K562 (cell line): ENCODE results near the gene SLC35A2. TPM values are rescaled to one million over a fixed set of nuclear protein-coding genes. Genes with fewer than 3 reads are reported as not detected.

Experiments used
- ATF7 ChIP-seq: fragments of 450-650 bp; IDR thresholded peaks from 2 replicates; pipeline ENCODE4 v1.7.1; 2014; ENCODE audit warnings: mild to moderate bottlenecking, moderate library complexity
- EP400 ChIP-seq: fragments of 450-650 bp; IDR thresholded peaks from 2 replicates; pipeline ENCODE4 v1.6.1; 2017; ENCODE audit warnings: antibody characterized with exemption, mild to moderate bottlenecking, moderate library complexity
- ESRRA ChIP-seq: fragments of 450-650 bp; IDR thresholded peaks from 2 replicates; pipeline ENCODE4 v1.6.1; 2014; ENCODE audit warnings: low read depth, mild to moderate bottlenecking, moderate library complexity, borderline replicate concordance
- ETV1 ChIP-seq: fragments of 450-650 bp; conservative IDR thresholded peaks from 2 replicates; pipeline ENCODE4 v1.6.1; 2016; ENCODE audit warnings: missing genetic modification characterization, control low read depth, low read depth, missing compliant biosample characterization
- GATAD2B ChIP-seq: fragments of 450-650 bp; IDR thresholded peaks from 2 replicates; pipeline ENCODE4 v1.6.1; 2017; ENCODE audit warnings: mild to moderate bottlenecking, borderline replicate concordance
- HDAC1 ChIP-seq, 2 experiments: fragments of 450-650 bp; IDR thresholded peaks; 2 replicates each; pipeline ENCODE4 v1.6.1; 2016 to 2017; ENCODE audit warnings: inconsistent platforms in 1 of 2, mild to moderate bottlenecking in 1 of 2, moderate library complexity in 1 of 2
- HDAC3 ChIP-seq: fragments of 450-650 bp; IDR thresholded peaks from 2 replicates; pipeline ENCODE4 v1.6.1; 2018; ENCODE audit warnings: borderline replicate concordance, mild to moderate bottlenecking, moderate library complexity; ENCODE audit not compliant: partially characterized antibody
- MEF2A ChIP-seq: IDR thresholded peaks from 2 replicates; pipeline ENCODE4 v1.6.1; 2011; ENCODE audit warnings: low read depth, mild to moderate bottlenecking, low read length, moderate library complexity; ENCODE audit not compliant: control insufficient read depth
- PBX2 ChIP-seq, 2 experiments: IDR thresholded peaks in 1 of 2; conservative IDR thresholded peaks in 1 of 2; 2 replicates each; pipeline ENCODE4 v1.6.1; 2016; ENCODE audit warnings: low read depth in 2 of 2, mild to moderate bottlenecking in 1 of 2, missing compliant biosample characterization in 1 of 2, missing genetic modification characterization in 1 of 2, moderate library complexity in 1 of 2
- PRMT5 ChIP-seq: sonication (generic); formaldehyde crosslinking; IDR thresholded peaks from 2 replicates; pipeline ENCODE4 v1.5.0; 2020; ENCODE audit warnings: missing genetic modification reagents
- RAD21 ChIP-seq, 2 experiments: fragments of 250-450 bp in 1 of 2; fragments of 450-650 bp in 1 of 2; sonication (Bioruptor Pico) in 1 of 2; formaldehyde crosslinking in 1 of 2; IDR thresholded peaks in 1 of 2; conservative IDR thresholded peaks in 1 of 2; 2 replicates each; pipeline versions ENCODE4 v1.4.0 to v1.8.0; 2020 to 2022; ENCODE audit warnings: mild to moderate bottlenecking in 2 of 2, moderate library complexity in 1 of 2
- RCOR1 ChIP-seq, 2 experiments: IDR thresholded peaks; 2 replicates each; pipeline ENCODE4 v1.6.1; 2012; ENCODE audit warnings: low read depth in 2 of 2, low read length in 2 of 2, borderline replicate concordance in 1 of 2, improper control_type of control experiment in 1 of 2
- TCF15 ChIP-seq: fragments of 250-450 bp; sonication (Bioruptor Pico); IDR thresholded peaks from 2 replicates; pipeline ENCODE4 v1.8.0; 2022; ENCODE audit warnings: moderate library complexity, mild to moderate bottlenecking, inconsistent platforms
- TEAD4 ChIP-seq, 2 experiments: sonication (generic) in 1 of 2; formaldehyde crosslinking in 1 of 2; IDR thresholded peaks; 2 replicates each; pipeline versions ENCODE4 v1.6.1 to v1.8.0; 2012 to 2022; ENCODE audit warnings: borderline replicate concordance in 1 of 2, inconsistent platforms in 1 of 2, low read length in 1 of 2, mild to moderate bottlenecking in 1 of 2, missing genetic modification reagents in 1 of 2
- ZBTB1 ChIP-seq: sonication (generic); formaldehyde crosslinking; IDR thresholded peaks from 2 replicates; pipeline ENCODE4 v1.8.1; 2023; ENCODE audit warnings: missing genetic modification reagents, low read depth, mild to moderate bottlenecking, borderline replicate concordance
- ZNF384 ChIP-seq: IDR thresholded peaks from 2 replicates; pipeline ENCODE4 v1.6.1; 2012; ENCODE audit warnings: low read depth, low read length, improper control_type of control experiment
- polyA plus RNA-seq, 8 experiments: library from polyadenylated mRNA; depleted of rRNA in 4 of 8; stranded (reverse) in 5 of 8; unstranded in 3 of 8; fragments of >200 nt; fragmentation: Nextera tagmentation in 2 of 8; fragmentation: Illumina TruSeq in 1 of 8; extraction: Ambion mirVana in 2 of 8; extraction: Trizol in 1 of 8; gene quantifications; 2 replicates each; pipeline versions ENCODE4 v1.2.1 to v1.2.3, GENCODE V29; 2011 to 2014; ENCODE audit warnings: inconsistent platforms in 1 of 8, missing spikeins in 1 of 8
- total RNA-seq, 7 experiments: library from RNA; depleted of rRNA in 6 of 7; stranded (reverse); fragments of >200 nt in 6 of 7; fragmentation: Illumina TruSeq in 2 of 7; extraction: Trizol in 2 of 7; gene quantifications; 2 replicates each; pipeline versions ENCODE4 v1.2.1 to v1.2.3, GENCODE V29; 2011 to 2021; ENCODE audit warnings: low replicate concordance in 1 of 7
- TF ChIP-seq, protein P1 (sequence below), 2 experiments: fragments of 450-650 bp; IDR thresholded peaks; 2 replicates each; pipeline ENCODE4 v1.6.1; 2016
- TF ChIP-seq, protein P2 (sequence below): fragments of 250-450 bp; sonication (Bioruptor Pico); IDR thresholded peaks from 2 replicates; pipeline ENCODE4 v1.4.0; 2020
- TF ChIP-seq, protein P3 (sequence below): IDR thresholded peaks from 2 replicates; pipeline ENCODE4 v1.6.1; 2012; ENCODE audit warnings: low read depth, low read length, improper control_type of control experiment, borderline replicate concordance

Gene SLC35A2
- total and polyA plus RNA-seq, 9 of the 15 experiments (the other 6 are each of a cell fraction or from before 2014, with no cell fraction given), result 3.3 to 38.9 (median 20.0) TPM

DNA sequence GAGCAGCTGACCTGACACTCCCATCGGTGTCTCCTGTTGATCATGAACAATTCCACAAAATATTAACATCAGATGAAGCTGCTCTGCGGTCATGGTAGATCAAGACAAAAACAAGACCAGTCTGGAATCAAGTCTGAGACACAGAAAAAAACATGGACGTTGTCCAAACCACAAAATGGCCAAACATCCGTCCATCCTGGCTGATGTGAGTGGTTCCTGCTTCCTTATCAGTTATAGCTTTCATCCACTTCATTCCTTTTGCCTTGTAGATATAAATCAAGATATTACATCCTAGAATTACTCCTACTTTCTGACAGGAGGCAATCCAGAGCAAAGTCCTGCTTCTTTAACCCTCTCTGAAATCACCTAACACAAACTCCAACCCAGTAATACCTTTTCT is 47.2 kb downstream of the SLC35A2 start (continued):
- TF ChIP-seq, protein P1, sequence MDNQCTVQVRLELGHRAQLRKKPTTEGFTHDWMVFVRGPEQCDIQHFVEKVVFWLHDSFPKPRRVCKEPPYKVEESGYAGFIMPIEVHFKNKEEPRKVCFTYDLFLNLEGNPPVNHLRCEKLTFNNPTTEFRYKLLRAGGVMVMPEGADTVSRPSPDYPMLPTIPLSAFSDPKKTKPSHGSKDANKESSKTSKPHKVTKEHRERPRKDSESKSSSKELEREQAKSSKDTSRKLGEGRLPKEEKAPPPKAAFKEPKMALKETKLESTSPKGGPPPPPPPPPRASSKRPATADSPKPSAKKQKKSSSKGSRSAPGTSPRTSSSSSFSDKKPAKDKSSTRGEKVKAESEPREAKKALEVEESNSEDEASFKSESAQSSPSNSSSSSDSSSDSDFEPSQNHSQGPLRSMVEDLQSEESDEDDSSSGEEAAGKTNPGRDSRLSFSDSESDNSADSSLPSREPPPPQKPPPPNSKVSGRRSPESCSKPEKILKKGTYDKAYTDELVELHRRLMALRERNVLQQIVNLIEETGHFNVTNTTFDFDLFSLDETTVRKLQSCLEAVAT (IDR thresholded peaks at IDR 0.05), result 0 out of 4 replicates have a peak, but pooled peaks of 1 of the 2 experiments have one; percentile 12
- TF ChIP-seq GATAD2B (no peak), HDAC3 (peak; percentile 44), TEAD4 (IDR thresholded peaks at IDR 0.05; ENCODE audit: low read length) (peak; percentile 69; the same call in 1 of the 2 replicates), TEAD4 (CRISPR knock-in tag; IDR thresholded peaks at IDR 0.05; ENCODE audit: borderline replicate concordance) (no peak), ATF7 (peak; percentile 44; the same call in 1 of the 2 replicates), TCF15 (no peak), HDAC1 (IDR thresholded peaks at IDR 0.05) (0 out of 4 replicates have a peak, but pooled peaks of 1 of the 2 experiments have one; percentile 16), ZNF384 (peak; percentile 50; the same call in 1 of the 2 replicates), RCOR1 (IDR thresholded peaks at IDR 0.05; ENCODE audit: borderline replicate concordance in 1 of 2, low read depth in 2 of 2, low read length in 2 of 2) (peak in 1 of 2 experiments; percentile 90; a peak in 2 of 4 replicates), ZBTB1 (no peak), ESRRA (peak; percentile 92; the same call in 1 of the 2 replicates), PBX2 (CRISPR knock-in tag; IDR thresholded peaks at IDR 0.05; ENCODE audit: low read depth) (no peak), PBX2 (tag; conservative IDR thresholded peaks at IDR 0.05; ENCODE audit: low read depth) (peak; percentile 45; the same call in 1 of the 2 replicates), ETV1 (tag) (peak; percentile 89), EP400 (0 out of 2 replicates have a peak, but pooled peaks have one; percentile 10), RAD21 (CRISPR knock-in tag; conservative IDR thresholded peaks at IDR 0.05 in 1 of 2, IDR thresholded peaks at IDR 0.05 in 1 of 2) (peak in 1 of 2 experiments; percentile 19; a peak in 1 of 4 replicates), PRMT5 (CRISPR knock-in tag) (no peak), MEF2A (no peak)
- TF ChIP-seq, protein P2, sequence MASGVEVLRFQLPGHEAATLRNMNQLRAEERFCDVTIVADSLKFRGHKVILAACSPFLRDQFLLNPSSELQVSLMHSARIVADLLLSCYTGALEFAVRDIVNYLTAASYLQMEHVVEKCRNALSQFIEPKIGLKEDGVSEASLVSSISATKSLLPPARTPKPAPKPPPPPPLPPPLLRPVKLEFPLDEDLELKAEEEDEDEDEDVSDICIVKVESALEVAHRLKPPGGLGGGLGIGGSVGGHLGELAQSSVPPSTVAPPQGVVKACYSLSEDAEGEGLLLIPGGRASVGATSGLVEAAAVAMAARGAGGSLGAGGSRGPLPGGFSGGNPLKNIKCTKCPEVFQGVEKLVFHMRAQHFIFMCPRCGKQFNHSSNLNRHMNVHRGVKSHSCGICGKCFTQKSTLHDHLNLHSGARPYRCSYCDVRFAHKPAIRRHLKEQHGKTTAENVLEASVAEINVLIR (CRISPR knock-in tag), result no peak
- TF ChIP-seq, protein P3, sequence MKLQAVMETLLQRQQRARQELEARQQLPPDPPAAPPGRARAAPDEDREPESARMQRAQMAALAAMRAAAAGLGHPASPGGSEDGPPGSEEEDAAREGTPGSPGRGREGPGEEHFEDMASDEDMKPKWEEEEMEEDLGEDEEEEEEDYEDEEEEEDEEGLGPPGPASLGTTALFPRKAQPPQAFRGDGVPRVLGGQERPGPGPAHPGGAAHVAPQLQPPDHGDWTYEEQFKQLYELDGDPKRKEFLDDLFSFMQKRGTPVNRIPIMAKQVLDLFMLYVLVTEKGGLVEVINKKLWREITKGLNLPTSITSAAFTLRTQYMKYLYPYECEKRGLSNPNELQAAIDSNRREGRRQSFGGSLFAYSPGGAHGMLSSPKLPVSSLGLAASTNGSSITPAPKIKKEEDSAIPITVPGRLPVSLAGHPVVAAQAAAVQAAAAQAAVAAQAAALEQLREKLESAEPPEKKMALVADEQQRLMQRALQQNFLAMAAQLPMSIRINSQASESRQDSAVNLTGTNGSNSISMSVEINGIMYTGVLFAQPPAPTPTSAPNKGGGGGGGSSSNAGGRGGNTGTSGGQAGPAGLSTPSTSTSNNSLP, result 0 out of 2 replicates have a peak, but pooled peaks have one; percentile 58
